DMS53 treated with DMSO at 0.1 percent for 48 hours (cell line): ENCODE data around the gene EDRF1.

Experiments used
- DNase-seq: peaks from one replicate; lab custom pipeline; 2025; ENCODE audit not compliant: unreplicated experiment; lab: John Stamatoyannopoulos, UW

Gene EDRF1

DNA sequence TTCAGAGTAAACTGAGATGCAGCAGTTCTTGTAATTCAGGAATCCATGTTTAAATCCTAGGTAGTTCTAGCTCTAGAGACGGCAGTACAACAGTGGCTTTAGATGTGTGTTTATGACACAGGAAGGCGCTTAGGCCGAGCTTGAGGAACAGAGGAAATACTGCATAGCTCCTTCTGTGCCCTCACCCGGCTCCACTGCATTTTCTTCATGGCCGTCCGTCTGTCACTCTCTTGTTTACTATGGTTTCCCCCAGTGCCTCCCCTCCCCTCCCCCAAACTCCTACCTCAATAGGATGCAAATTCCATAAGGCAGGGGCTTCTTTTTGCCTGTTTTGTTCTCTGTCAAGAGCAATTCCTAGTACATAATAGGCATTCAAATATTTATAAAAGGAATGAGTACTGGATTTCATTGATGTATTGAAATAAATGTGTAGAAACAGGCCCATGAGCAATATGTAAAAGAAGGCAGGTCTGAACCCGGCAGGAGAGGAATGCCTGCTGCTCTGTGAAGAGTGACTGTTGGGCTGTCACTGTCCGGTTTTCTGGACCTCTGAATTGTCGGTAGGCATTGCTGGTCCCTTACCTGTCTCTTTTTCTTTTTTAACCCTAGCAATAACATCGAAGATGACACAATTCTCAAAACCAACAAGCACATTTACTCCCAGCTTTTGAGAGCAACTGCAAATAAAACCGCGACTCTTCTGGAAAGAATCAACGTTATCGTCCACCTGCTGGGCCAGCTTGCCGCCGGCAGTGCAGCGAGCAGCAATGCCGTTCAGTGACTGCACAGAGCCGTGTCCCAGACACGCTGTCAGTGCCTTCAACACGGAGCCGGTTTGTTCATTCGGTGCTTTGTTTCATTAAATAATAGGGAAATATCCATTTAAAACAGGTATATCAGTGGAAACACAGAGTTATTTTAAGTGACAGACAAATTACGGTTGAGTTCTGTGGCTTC, 43.5 kb downstream of the EDRF1 start:
- no peak for DNase-seq

DNA sequence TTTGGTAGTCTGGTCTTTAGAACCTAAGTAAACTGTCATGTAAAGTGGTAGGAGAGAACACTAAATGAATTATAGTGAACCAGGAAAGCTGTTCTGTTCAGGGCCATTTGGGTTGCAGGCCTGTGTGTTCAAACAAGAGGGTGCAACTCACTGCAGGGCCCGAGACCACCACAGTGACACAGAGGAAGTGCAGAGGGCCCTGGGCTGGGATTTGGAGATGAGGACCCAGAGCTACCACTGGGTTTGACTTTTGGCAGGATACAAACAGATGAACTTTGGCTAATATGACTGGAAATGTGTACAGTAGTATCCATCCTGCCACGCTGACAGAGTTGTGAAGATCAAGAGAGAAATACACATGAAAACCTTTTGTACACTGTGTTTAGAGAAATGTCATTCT, 46.3 kb downstream of the EDRF1 start:
- no peak for DNase-seq

DNA sequence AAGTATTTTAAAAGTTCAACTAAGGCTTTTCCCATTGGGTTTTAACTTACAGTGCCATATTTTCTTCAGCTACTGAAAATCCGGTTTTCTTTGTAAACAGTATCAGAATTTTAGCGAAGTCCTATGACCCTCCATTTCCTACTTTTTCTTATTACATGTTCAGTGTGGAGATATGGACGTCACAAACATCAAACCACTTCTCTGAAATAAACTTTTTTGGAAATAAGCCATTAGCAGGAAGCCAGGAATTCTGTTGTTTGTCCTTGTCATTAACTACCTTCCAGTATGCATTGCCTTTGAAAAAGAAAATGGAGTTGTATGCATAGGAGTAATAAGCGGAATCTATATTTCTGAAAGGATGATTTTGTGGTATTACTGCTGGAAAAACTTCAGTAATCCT, 47.0 kb downstream of the EDRF1 start:
- no peak for DNase-seq

DNA sequence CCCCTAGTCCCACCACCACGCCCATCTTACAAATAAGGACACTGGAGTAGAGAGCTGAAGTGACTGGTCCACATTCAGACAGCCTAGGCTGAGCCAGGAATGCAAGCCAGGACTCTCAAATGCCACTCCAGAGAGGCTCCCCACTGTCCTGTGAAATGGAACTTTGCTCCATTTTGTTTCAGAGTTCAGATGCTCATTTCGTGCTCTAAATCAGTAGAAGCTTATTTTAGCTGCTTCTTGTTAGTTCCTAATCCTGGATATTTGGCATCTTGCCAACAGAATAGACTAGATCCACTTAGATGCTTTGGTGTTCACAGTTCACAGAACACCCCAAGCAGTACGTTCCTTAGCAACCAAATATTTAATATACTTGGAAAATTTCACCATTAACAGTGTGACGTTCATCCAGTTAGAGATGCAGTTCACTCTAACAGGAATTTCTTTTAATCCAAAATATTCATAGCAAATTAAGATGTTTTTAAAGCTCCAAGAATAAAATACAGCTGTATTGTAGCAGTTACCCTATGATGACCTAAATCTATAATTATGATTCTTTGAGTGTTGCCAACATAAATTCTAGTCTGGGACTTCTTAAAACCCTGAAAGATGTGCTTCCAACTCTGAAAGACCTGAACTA, 48.8 kb downstream of the EDRF1 start:
- DNase-seq: no peak

DNA sequence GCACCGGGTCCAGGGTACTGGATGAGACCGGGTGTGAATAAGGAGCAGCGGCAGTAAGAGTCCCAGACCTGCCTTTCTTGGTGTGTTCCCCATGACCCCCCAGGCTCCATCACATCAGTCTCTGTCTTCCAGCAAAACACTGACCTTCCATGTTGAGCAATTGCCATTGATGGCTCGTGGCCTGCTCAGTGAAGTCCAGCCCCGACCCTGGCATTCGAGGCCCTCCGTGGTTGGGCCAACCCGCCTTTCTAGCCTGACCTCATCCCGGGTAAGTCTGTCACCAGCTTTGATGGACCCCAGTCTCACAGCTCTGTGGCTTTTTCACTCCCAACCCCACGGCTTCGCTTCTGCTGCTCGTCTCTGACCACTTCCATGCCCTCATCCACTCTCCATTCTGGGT, 49.7 kb downstream of the EDRF1 start:
- DNase-seq: no peak

DNA sequence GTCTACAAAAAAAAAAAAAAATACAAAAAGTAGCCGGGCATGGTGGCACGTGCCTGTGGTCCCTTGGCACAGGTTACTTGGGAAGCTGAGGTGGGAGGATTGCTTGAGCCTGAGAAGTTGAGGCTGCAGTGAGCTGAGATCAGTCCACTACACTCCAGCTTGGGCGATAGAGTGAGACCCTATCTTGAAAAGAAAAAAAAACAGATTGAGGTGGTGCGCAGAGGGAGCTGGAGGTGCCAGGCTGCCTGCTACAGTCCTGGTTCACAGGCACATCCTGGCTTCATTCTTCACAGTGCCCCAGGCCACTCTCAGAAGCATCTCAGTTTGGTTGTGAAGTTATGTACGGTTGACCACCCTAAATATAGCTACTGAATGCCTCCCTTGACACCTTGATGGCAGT, 51.3 kb downstream of the EDRF1 start:
- no peak for DNase-seq

DNA sequence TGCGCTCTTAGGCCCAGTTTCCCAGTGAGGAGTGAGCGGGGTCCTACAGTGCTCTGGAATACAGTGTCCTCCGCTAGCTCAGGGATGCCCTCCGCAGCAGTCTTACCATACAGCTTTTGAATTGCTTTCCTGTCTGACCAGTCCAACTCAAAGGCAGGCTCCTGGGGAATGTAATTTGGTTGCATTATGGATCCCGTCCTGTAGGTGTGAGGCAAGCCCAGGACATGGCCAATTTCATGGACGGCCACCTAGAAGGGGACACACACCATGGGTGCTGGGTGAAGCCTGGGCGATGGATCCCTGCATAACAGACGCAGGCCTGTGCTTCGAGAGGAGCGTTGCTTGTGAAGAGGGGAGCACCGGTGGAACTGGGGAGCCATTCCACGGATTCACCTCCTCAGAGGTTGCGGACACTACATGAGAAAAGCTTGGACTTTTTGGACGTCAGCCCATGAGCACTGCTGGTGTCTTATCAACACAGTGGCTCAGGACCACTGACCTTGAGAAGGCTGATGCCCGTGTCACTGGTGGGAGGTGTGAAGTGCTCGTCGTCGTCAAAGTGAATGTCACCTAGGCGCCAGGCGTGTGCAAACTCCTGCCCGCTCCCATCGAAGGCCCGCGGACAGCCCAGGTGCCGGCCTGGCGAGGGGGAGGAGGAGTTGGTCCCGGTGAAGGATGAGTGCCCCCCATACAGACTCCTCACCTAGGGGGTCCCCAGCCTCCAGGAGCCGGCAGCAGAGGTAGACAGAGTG, 52.8 kb downstream of the EDRF1 start:
- DNase-seq: no peak

DNA sequence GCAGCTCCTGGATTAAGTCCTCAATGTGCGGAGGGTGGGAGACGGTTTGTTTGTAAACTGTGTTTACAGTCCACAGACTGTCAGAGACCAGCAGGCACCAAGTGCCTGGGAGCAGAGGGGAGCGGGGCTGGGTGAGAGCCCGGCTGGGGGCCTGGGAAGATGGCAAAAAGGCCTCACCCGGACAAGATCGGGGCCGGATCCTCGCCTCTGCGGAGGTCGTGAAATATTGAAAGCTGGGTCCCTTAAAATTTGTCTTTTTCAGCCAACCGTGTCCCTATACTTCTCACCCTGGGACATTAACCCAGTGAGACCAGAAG, 53.3 kb downstream of the EDRF1 start:
- DNase-seq: no peak

DNA sequence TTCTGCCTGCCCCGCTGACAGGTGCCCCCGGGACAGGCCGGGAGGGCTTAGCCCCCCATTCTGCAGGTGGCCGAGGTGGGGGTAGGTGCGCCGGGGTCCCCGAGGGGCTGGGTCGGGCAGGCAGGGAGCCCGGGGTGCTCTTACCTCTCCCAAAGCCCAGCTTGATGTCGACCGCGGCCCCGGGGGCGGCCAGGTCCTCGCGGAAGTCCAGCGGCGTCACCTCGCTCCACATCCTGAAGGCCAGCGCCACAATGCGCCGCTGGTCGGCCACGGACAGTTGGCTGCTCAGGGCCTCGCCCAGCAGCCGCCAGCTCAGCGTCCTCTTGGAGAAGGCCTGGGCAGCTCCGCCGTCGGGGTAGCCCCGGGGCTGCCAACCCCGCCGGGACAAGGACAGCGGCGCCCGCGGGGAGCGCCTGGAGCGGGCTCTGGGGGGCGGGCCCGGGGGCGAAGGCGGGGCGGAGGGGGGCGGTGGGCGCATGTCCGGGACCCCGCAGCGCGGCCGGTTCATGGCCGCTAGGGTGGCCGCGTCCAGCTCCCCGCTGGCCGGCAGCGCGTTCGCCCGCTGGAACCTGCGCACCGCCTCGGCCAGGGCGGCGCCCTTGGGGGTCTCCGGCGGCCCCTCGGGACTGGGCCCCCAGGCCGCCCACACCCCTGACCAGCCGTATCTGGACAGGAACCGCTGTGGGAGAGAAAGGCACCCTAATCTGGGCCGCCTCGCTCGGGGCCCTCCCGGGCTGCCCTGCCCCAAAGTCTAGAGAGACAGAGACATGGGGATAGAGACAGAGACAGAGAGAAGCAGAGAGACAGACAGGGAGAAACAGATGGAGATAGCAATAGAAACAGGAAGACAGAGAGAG, 54.4 kb downstream of the EDRF1 start:
- DNase-seq: no peak

DNA sequence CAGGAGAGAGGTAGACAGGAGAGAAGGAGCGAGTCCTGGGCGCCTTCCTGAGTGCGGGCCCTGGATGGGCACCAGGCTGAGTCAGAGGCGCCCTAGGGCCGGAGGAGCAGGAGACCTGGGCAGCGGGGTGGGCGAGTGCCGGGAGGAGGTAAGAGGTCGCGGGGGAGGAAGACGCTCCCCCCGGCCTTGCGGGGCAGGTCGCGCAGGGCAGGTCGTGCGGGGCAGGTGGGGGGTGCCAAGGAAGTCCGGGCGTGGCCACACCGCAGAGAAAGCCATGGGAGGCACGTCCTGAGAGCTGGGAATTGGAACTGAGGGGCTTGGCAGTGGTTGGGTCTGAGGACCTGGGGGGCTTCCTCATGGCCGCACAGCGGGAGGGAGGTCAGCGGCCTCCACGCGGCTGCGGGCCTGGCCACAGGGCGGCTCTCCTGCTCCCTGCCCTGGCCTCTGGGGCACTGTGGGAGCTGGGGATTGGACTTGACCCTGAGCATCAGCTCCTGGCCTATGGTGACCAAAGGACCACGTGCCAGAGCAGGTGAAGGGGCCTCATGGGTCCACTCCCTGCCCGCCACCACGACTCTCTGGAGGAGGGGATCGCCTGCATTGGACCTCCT, 55.2 kb downstream of the EDRF1 start:
- no peak for DNase-seq

DNA sequence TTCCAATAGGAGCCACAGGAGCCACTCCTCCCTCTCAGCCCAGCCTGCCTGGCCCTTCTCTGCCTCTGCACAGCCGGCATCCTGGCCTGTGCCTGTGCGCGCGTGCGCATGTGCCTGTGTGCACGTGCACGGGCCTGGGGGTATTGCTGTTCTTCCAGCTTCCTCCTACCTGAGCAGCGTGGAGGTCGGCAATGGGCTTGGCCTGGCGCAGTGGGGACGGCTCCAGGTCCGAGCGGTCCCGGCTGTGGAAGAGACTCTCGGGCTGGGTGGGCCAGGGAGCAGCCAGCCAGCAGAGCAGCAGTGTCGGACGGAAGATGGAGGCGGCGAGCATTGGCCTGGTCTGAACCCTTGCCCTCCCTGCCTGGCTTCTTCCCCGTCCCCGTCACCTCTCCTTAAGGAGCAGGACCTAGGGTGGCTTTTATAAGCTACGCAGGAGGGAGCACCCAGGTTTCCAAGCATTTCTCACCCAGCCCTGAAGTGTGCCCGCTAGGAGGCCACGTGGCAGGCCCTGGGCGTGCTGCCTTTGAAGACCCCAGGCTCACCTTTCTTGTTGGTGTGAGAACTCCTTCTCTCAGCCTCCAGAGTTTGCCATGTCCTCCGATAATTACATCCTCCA, 56.1 kb downstream of the EDRF1 start, which contains the start of gene MMP21:
TSS of gene MMP21 (minus strand) at position 331 of the 616 bp plus-strand sequence. CDS start at position 331, 0 bp downstream.
- no peak for DNase-seq

DNA sequence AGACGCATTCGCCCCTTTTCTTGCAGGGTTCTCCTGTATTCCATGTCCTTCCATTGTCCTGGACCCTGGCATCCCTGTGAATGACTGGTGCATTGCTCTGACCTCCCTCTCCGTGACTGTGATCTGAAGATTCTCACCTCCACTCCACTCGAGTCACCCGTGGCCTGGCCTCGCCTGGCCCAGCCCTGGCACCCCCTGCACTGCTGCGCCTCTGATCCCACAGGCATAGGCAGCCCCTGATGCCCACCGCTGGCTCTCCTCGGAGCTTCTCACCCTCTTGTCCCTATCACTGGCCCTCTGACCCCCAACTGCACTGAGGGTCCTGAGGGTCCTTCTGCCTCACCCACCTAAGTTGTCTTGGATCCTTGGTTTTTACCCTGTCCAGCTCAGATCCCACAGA, 58.3 kb downstream of the EDRF1 start:
- DNase-seq: no peak

DNA sequence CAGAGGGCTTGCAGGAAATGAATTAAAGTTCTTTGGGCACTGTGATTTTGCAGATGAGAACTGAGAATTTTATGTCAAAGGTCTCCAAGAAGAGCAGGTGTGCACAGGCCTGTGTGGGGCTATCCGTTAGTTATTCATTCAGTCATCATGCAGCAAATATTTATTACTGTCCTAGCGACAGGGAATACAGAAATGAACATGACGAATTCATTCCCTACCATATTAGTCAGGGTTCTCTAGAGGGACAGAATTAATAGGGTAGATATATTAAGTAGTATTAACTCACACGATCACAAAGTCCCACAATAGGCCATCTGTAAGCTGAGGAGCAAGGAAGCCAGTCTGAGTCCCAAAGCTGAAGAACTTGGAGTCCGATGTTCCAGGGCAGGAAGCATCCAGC, 59.0 kb downstream of the EDRF1 start:
- DNase-seq: no peak

DNA sequence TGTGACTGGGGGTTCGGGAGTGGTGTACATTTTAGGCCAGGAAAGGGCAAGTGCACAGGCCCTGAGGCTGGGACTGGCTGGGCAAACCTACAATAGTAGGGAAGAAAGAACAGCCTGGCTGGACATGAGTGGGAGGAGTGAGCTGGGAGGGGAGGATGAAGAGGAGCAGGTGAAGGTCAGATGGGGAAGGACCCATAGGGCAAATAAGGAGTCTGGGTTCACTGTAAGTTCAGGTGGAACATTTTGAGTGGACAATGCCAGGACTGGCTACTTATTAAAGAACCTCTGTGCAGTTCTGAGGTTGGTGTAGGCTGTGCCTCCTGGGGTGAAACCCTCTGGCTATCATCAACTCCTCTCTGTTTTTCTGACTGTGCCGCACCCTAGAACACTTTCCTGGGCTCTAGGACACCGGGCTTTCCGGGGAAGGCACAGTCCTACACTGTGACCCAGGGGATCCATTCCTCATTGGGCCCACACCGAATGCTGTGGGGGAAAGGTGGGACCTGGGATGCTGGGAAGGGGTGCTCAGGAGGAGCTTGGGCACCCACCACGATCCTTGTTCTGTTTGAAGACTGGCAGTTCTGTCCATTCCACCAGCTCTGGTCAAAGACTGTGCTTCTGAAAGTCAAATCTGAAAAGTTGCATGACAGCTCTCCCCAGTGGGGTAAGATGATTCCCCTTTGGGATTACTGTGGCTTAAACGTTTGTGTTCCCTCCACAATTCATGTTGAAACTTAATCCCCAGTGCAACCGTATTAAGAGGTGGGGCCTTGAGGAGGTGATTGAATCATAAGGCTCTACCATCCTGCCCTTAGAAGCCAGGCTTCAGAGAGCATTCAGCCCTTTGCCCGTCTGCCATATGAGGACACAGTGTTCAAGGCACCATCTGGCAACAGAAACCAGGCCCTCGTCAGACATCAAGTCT, 60.2 kb downstream of the EDRF1 start:
- no peak for DNase-seq

DNA sequence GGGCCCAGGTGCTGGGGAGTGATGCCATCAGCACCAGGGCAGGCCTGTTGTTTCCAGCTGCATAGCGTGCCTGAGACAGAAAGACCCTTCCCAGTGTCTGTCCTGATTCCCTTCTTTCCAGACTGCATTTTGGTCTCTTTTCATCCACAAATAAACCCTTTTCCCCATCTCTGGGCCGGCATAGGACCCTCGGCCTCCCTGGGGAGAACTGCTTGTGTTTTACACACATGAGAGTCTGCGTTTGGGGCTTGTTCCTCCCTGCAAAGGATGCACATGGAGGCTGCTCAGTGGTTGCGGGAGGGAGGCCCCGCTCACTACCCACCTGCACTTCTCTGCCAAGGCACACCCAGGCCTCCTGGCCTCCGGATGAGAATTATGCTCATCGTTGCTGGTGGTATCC, 61.9 kb downstream of the EDRF1 start:
- no peak for DNase-seq

DNA sequence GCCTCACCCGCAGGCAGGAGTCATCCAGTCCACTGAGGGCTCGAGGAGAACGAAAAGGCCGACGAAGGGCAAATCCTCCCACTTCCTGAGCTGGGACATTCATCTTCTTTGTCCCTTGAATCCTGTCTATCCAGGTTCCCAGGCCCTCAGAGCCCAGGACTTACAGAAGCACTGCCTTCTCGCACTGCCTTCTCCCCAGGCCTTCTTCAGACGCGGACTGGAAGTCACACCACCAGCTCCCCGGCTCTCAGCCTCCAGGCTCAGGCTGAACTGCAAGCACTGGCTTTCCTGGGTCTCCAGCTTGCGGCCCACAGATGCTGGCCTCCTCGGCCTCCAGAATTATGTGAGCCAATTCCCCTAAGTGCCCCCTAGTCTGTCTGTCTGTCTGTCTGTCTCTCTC, 62.5 kb downstream of the EDRF1 start:
- DNase-seq: no peak

DNA sequence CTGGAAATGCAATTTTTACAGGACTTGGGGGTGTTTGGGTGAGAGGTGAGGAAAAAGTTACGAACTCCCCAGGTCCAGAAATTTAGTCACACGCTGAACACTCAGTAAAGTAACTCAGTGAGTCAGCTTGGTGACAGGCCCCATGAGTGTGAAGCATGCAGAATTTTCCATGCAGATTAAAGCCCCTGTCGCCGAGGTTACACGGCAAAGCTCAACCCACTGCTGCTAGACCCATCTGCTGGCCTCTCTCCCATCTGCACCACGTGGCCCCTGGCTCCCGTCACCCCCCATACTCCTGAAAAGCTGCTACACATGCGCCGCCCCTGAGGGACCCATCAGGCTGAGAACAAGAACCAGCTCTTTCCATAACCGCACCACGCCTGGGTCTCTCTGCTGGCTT, 63.1 kb downstream of the EDRF1 start:
- no peak for DNase-seq

DNA sequence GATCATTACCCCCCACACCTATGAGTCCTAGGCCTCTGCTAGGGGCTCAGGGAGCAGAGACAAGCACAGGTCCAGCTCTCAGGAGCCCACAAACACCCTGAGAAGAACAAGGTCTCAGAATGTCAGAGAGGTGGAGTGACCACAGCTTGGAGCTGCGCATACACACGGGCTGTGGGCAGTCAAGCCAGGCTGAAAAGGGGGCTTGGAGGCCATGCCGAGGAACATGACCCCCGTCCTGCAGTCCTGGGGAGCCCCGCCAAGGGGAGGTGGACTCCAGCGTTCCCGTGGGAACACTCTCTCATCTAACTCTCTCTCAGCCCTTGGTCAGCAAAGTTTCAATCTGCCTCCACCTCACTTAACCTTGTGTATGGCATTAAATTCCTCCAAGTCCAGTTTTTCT, 63.9 kb downstream of the EDRF1 start:
- no peak for DNase-seq

DNA sequence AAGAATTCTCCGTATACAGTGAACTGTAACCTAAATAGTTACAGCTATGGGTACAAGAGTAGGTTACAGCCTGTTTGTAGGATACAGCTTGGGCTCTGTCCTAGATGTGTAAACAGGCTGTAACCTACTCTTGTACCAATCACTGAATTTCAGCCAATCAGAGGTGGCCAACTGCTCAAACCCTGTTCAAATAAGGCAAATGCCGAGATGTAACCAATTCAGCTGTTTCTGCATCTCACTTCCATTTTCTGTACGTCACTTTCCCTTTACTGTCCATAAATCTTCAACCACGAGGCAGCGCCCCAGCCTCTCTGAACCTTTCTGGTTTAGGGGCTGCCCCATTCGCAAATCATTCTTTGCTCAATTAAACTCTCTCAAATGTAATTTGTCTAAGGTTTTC, 64.4 kb downstream of the EDRF1 start:
- DNase-seq: no peak
